Retinal pigment epithelial cell (primary cell): ENCODE measurements around the gene COP1.
A peak's percentile ranks its signal among the peaks of the same experiment; 100 is the strongest.

ENCODE experiments used
- DNase-seq: peaks from one replicate; pipeline ENCODE4 v3.0.0-alpha.2; 2010; ENCODE audit warnings: low read depth
- H3K4me3 ChIP-seq: 2 replicates; pipeline ENCODE4 v1.5.1; 2011; ENCODE audit warnings: mild to moderate bottlenecking, low read length, control low read depth, moderate library complexity
- TF ChIP-seq, protein P1 (sequence below): conservative IDR thresholded peaks from 2 replicates; pipeline ENCODE4 v1.5.1; 2011; ENCODE audit warnings: low read depth, low read length, control low read depth, inconsistent platforms

The COP1 gene

DNA sequence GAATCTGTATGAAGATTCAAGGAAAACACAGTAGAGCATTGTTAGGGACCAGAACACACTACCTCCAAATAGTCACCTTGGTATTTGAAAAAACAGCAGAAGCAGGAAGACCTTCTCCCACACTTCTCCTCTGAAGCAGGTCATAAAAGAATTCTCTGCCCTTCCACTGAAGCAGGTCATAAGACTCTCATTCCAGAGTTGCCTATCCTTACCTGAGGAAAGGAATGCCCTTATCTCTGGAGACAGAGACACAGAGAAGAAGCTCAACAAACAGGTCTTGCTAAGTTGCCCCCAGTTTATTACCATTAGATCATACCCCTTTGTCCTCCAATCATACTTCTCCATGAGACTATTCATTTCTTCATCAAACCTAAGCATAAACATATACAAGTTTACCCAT, 237.9 kb downstream of the COP1 start:
- no peak overlapping the region for H3K4me3 ChIP-seq
- TF ChIP-seq, protein P1, sequence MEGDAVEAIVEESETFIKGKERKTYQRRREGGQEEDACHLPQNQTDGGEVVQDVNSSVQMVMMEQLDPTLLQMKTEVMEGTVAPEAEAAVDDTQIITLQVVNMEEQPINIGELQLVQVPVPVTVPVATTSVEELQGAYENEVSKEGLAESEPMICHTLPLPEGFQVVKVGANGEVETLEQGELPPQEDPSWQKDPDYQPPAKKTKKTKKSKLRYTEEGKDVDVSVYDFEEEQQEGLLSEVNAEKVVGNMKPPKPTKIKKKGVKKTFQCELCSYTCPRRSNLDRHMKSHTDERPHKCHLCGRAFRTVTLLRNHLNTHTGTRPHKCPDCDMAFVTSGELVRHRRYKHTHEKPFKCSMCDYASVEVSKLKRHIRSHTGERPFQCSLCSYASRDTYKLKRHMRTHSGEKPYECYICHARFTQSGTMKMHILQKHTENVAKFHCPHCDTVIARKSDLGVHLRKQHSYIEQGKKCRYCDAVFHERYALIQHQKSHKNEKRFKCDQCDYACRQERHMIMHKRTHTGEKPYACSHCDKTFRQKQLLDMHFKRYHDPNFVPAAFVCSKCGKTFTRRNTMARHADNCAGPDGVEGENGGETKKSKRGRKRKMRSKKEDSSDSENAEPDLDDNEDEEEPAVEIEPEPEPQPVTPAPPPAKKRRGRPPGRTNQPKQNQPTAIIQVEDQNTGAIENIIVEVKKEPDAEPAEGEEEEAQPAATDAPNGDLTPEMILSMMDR, result no peak
- DNase-seq, result no peak

DNA sequence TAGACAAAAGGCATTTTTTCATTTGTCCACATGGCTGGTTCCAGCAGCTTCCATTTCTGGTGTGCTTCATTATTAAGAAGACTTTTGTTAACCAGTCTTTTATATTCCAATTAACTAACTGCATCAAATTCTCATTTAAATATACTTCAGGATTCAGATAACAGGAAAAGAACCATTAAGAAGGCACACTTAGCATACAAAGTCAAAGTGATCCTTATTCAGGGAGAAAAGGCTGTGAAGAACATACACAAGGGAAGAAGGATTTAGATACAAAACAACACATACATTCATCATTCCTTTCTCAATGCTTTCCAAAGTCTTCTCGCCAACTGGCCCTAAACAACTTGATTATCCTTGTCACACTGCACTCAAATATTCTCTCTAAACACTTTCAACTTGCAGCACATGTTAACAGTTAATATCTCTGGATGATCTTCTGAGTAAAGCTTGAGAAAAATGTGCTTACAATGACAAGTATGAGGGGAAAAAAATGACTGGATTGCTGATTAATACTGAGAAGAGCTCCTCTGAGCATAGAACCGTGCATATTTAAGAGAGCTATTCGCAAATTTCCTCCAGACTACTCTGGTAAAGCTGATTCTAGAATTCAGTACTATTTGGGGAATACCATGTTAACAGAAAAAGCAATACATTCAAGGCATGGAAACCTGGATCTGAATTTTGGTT, 238.5 kb downstream of the COP1 start:
- TF ChIP-seq, protein P1, result no peak
- DNase-seq, result peak; percentile 20
- H3K4me3 ChIP-seq, result no peak overlapping the region

DNA sequence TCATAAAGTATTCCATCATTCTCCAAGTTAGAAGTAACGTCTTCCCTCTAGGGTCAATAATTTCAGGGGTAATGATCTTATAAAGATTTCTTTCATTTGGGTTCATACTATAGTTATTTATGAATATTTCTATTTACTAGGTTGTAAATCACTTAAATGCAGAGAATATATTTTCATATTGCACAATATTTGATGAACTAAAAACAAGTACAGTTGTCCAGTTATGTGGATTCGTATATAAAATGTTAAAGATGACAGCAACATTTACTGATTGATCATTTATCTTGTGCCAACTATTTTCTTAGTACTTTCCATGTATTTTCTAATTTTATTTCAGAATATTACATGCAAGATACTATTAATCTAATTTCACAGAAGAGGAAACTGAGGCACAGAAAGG, 243.3 kb downstream of the COP1 start:
- no peak for DNase-seq
- TF ChIP-seq, protein P1, result no peak
- no peak overlapping the region for H3K4me3 ChIP-seq

DNA sequence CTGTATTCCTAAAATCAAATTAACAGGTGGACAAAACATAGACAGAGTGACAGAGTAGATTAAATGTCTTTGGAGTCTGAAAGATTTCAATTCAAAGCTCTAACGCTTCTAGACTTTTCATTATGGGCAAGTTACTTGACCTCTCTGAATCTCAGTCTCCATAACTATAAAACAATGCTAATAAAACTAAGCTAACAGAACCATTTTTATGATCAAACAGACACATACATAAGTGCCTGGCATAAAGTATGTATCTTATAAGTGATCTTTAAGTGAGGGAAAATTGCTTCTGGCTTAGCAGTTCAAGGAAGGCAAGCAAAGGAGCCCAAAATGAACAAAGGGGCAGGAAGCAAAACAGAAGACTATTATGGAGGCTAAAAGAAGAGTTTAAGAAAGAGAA, 246.9 kb downstream of the COP1 start:
- no peak overlapping the region for H3K4me3 ChIP-seq

GRCh38 chr1:175951627-175952026, 255.5 kb downstream of the COP1 start:
- DNase-seq, result no peak
- no peak overlapping the region for H3K4me3 ChIP-seq
- TF ChIP-seq, protein P1, result no peak

More for the DNA sequence above, 246.9 kb downstream of the COP1 start:
- DNase-seq, result no peak
- TF ChIP-seq, protein P1, result no peak

DNA sequence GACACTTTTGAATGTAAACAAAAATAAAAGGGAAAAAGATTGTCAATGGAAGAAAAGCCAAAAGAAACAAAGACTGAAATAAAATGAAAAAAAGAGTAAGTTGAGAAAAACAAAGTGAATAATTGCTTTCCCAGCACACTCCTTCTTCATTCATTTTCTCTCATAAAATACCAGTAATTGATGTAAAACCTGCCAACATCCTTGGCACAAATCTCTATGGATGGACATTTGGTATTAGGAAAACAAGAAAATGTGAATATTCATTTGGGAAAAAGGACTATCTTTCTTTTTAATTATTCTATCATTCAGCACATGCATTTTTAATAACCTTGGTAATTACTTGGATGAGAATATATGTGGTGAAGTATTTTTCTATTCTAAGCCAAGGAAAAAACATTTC, 259.3 kb downstream of the COP1 start:
- TF ChIP-seq, protein P1, result no peak
- no peak overlapping the region for H3K4me3 ChIP-seq
- no peak for DNase-seq

DNA sequence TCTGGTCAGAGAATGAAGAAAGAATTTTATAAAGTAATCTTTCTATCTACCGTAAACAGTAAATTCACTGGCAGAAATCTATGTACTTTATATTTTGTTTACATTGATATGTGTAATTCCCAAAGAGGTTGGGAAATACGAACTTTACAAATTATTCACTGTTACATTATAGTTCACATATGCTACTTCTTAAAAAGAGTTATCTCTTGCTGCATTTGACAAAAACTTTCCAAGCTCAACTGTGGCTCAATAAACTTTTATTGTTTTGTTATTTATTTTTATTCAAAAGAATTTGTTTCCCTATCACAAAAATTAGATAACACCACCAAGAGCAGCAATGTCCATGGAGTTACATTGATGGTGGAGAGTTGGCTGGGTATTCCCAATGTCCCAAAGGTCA, 262.5 kb downstream of the COP1 start:
- no peak for DNase-seq
- TF ChIP-seq, protein P1, result no peak

More for the DNA sequence above, 262.5 kb downstream of the COP1 start:
- no peak overlapping the region for H3K4me3 ChIP-seq
